HepG2 (cell line): ENCODE data around the gene IRF2. TPM values are rescaled to one million over a fixed set of nuclear protein-coding genes. Genes with fewer than 3 reads are reported as not detected.

ENCODE experiments used
- BORCS8-MEF2B ChIP-seq: sonication (generic); formaldehyde crosslinking; IDR thresholded peaks from 2 replicates; pipeline ENCODE4 v1.8.0; 2022; ENCODE audit warnings: mild to moderate bottlenecking, missing genetic modification reagents
- CEBPB ChIP-seq: IDR thresholded peaks from 2 replicates; pipeline ENCODE4 v1.6.1; 2011; ENCODE audit warnings: low read depth, low read length, improper control_type of control experiment, borderline replicate concordance
- GABPA ChIP-seq, 2 experiments: IDR thresholded peaks; 2 replicates each; pipeline ENCODE4 v1.6.1; 2011 to 2016; ENCODE audit warnings: low read depth in 2 of 2, low read length in 1 of 2, missing biosample characterization in 1 of 2, missing genetic modification characterization in 1 of 2
- HIVEP1 ChIP-seq: sonication (generic); formaldehyde crosslinking; IDR thresholded peaks from 2 replicates; pipeline ENCODE4 v1.4.0; 2020; ENCODE audit warnings: mild to moderate bottlenecking, missing genetic modification reagents
- KAT7 ChIP-seq: IDR thresholded peaks from 2 replicates; pipeline ENCODE4 v1.6.1; 2018; ENCODE audit warnings: borderline replicate concordance, missing compliant biosample characterization
- SMAD1 ChIP-seq: sonication (generic); formaldehyde crosslinking; IDR thresholded peaks from 2 replicates; pipeline ENCODE4 v1.4.0; 2020; ENCODE audit warnings: missing genetic modification reagents, low read depth, mild to moderate bottlenecking, borderline replicate concordance
- TOE1 ChIP-seq: sonication (generic); formaldehyde crosslinking; IDR thresholded peaks from 2 replicates; pipeline ENCODE4 v1.4.0; 2020; ENCODE audit warnings: mild to moderate bottlenecking, missing genetic modification reagents
- ZBTB3 ChIP-seq: sonication (generic); formaldehyde crosslinking; IDR thresholded peaks from 2 replicates; pipeline ENCODE4 v1.4.0; 2020; ENCODE audit warnings: low read depth, mild to moderate bottlenecking, moderate library complexity, missing genetic modification reagents, borderline replicate concordance
- ZBTB43 ChIP-seq: sonication (generic); formaldehyde crosslinking; conservative IDR thresholded peaks from 2 replicates; pipeline ENCODE4 v1.4.0; 2020; ENCODE audit warnings: missing genetic modification reagents
- ZNF224 ChIP-seq: sonication (generic); formaldehyde crosslinking; IDR thresholded peaks from 2 replicates; pipeline ENCODE4 v1.5.0; 2020; ENCODE audit warnings: mild to moderate bottlenecking, missing genetic modification reagents
- ZNF367 ChIP-seq: sonication (generic); formaldehyde crosslinking; IDR thresholded peaks from 2 replicates; pipeline ENCODE4 v1.4.0; 2020; ENCODE audit warnings: missing genetic modification reagents, borderline replicate concordance
- ZNF510 ChIP-seq: sonication (generic); formaldehyde crosslinking; IDR thresholded peaks from 2 replicates; pipeline ENCODE4 v1.4.0; 2020; ENCODE audit warnings: low read depth, mild to moderate bottlenecking, missing genetic modification reagents
- ZNF644 ChIP-seq: IDR thresholded peaks from 2 replicates; pipeline ENCODE4 v1.6.1; 2016; ENCODE audit warnings: low read depth
- polyA plus RNA-seq, 8 experiments: library from polyadenylated mRNA; depleted of rRNA in 3 of 8; stranded (reverse) in 7 of 8; unstranded in 1 of 8; fragments of >200 nt; fragmentation: Illumina TruSeq in 4 of 8; extraction: Trizol in 4 of 8; gene quantifications; 2 replicates each; pipeline versions ENCODE4 v1.2.1 to v1.2.3, GENCODE V29; 2011 to 2016; ENCODE audit warnings: low read depth in 4 of 8, missing spikeins in 1 of 8, mixed read lengths in 1 of 8; ENCODE audit not compliant: insufficient read depth in 1 of 8
- total RNA-seq, 5 experiments: library from RNA; depleted of rRNA; stranded (reverse); fragments of >200 nt; fragmentation: Illumina TruSeq; extraction: Trizol; gene quantifications; 2 replicates each; pipeline ENCODE4 v1.2.3, GENCODE V29; 2016; ENCODE audit warnings: low read depth in 1 of 5
- TF ChIP-seq, protein P1 (sequence below): IDR thresholded peaks from 2 replicates; pipeline ENCODE4 v1.6.1; 2016; ENCODE audit warnings: low read depth, borderline replicate concordance
- TF ChIP-seq, protein P2 (sequence below): sonication (generic); formaldehyde crosslinking; IDR thresholded peaks from 2 replicates; pipeline ENCODE4 v1.9.0; 2021; ENCODE audit warnings: missing genetic modification reagents, borderline replicate concordance

Gene IRF2
- total and polyA plus RNA-seq, 2 of the 13 experiments (the other 11 are each of a cell fraction or from before 2014, with no cell fraction given): 15.5 to 28.8 TPM

DNA sequence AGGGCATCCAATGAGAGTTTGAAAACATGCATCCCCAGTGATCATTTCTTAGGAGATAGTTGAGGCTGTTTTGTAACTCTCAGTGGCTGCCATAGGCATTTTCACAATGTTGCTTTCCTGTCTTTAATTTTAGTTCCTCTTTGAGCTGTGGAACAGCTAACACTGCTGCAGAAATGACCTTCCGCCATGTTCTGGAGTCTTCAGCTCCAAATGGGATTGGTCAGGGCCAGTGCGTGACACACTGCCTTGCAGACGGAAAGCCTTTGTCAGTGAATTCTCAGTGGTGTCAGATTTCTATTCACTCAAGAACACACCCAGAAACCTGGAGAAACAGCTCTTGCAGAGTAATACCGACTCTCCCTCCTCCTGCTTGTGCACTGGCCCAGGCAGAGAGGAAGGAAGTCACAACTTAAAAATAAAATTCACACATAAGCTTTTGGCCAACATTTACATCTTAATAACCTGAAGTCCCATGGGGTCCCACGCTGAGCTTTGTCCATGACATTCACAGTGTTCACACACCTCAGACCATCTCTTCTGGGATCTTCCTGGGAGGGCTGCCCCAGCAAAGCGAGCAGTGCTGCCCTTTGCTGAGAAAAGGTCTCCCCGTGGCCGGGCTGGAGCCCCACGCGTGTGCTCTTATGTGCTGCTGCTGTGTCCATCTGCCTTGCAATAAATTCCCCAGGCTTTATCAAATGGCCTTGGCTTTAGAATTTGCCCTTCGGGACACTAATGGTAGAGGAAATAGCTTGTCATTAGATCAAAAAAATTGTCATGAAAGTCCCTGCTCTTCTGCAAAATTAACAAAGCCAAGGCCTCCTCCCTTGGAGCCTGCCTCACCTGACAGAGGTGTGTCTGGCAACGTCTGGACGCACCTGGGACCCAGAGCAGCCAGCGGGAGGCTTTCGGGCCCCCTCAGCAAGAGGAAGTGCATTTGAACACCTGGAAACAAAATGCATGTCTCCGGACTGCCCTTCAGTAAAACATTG is 126.8 kb downstream of the IRF2 start (continued):
- TF ChIP-seq TOE1 (no peak), ZBTB43 (CRISPR knock-in tag) (no peak), ZNF644 (no peak), HIVEP1 (CRISPR knock-in tag) (no peak), GABPA (IDR thresholded peaks at IDR 0.05; ENCODE audit: low read depth, low read length) (no peak), GABPA (CRISPR knock-in tag; IDR thresholded peaks at IDR 0.05; ENCODE audit: low read depth) (no peak), SMAD1 (CRISPR knock-in tag) (no peak), KAT7 (CRISPR knock-in tag) (no peak), ZNF510 (CRISPR knock-in tag) (no peak), ZBTB3 (CRISPR knock-in tag) (no peak), ZNF367 (no peak), ZNF224 (CRISPR knock-in tag) (0 out of 2 replicates have a peak, but pooled peaks have one; percentile 51), CEBPB (no peak), BORCS8-MEF2B (CRISPR knock-in tag) (no peak)
- TF ChIP-seq, protein P1, sequence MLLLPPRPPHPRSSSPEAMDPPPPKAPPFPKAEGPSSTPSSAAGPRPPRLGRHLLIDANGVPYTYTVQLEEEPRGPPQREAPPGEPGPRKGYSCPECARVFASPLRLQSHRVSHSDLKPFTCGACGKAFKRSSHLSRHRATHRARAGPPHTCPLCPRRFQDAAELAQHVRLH (CRISPR knock-in tag): no peak
- TF ChIP-seq, protein P2, sequence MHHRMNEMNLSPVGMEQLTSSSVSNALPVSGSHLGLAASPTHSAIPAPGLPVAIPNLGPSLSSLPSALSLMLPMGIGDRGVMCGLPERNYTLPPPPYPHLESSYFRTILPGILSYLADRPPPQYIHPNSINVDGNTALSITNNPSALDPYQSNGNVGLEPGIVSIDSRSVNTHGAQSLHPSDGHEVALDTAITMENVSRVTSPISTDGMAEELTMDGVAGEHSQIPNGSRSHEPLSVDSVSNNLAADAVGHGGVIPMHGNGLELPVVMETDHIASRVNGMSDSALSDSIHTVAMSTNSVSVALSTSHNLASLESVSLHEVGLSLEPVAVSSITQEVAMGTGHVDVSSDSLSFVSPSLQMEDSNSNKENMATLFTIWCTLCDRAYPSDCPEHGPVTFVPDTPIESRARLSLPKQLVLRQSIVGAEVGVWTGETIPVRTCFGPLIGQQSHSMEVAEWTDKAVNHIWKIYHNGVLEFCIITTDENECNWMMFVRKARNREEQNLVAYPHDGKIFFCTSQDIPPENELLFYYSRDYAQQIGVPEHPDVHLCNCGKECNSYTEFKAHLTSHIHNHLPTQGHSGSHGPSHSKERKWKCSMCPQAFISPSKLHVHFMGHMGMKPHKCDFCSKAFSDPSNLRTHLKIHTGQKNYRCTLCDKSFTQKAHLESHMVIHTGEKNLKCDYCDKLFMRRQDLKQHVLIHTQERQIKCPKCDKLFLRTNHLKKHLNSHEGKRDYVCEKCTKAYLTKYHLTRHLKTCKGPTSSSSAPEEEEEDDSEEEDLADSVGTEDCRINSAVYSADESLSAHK (CRISPR knock-in tag): no peak
- TF ChIP-seq, all 625 proteins: peak for 40
